Erythroblast (primary cell): ENCODE results near the gene SYT1.

Experiments
- GATA1 ChIP-seq: IDR thresholded peaks from 2 replicates; pipeline ENCODE4 v1.6.1; 2011; ENCODE audit warnings: low read depth, mild to moderate bottlenecking, control low read depth, low read length, moderate library complexity
- POLR2A ChIP-seq: IDR thresholded peaks from 2 replicates; pipeline ENCODE4 v1.6.1; 2011; ENCODE audit warnings: mild to moderate bottlenecking, low read length

GRCh38 chr12:79360936-79361335 is 496.4 kb downstream of the SYT1 start:
- TF ChIP-seq POLR2A (no peak), GATA1 (no peak)
